Measurements from ENCODE around the gene ATXN7L1.

The ATXN7L1 gene

DNA sequence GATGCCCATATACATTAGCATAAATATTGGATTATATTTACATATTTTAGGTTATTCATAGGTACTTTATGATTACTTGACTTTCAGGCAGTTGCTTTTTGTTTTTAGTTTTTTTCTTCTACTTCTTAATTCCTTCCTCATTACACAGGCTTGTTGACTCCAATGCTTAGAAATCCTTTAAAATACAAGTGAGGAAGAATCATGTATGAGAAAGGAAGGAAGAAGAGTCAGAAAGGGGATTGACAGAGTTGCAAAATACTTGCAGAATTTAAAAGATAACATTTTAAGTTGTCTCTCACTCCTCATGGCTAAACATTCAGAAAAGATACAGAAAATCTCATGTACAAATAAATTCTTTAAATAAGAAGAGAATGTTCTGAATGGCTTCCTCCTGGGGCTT lies 61.9 kb downstream of the ATXN7L1 start:
- TF ChIP-seq, protein P1, sequence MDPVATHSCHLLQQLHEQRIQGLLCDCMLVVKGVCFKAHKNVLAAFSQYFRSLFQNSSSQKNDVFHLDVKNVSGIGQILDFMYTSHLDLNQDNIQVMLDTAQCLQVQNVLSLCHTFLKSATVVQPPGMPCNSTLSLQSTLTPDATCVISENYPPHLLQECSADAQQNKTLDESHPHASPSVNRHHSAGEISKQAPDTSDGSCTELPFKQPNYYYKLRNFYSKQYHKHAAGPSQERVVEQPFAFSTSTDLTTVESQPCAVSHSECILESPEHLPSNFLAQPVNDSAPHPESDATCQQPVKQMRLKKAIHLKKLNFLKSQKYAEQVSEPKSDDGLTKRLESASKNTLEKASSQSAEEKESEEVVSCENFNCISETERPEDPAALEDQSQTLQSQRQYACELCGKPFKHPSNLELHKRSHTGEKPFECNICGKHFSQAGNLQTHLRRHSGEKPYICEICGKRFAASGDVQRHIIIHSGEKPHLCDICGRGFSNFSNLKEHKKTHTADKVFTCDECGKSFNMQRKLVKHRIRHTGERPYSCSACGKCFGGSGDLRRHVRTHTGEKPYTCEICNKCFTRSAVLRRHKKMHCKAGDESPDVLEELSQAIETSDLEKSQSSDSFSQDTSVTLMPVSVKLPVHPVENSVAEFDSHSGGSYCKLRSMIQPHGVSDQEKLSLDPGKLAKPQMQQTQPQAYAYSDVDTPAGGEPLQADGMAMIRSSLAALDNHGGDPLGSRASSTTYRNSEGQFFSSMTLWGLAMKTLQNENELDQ (tag by site-specific recombination; IDR thresholded peaks at IDR 0.05; ENCODE audit: low read depth) = no peak
- no peak for TF ChIP-seq ZNF621 (tag by site-specific recombination; IDR thresholded peaks at IDR 0.05)
- TF ChIP-seq, protein P2, sequence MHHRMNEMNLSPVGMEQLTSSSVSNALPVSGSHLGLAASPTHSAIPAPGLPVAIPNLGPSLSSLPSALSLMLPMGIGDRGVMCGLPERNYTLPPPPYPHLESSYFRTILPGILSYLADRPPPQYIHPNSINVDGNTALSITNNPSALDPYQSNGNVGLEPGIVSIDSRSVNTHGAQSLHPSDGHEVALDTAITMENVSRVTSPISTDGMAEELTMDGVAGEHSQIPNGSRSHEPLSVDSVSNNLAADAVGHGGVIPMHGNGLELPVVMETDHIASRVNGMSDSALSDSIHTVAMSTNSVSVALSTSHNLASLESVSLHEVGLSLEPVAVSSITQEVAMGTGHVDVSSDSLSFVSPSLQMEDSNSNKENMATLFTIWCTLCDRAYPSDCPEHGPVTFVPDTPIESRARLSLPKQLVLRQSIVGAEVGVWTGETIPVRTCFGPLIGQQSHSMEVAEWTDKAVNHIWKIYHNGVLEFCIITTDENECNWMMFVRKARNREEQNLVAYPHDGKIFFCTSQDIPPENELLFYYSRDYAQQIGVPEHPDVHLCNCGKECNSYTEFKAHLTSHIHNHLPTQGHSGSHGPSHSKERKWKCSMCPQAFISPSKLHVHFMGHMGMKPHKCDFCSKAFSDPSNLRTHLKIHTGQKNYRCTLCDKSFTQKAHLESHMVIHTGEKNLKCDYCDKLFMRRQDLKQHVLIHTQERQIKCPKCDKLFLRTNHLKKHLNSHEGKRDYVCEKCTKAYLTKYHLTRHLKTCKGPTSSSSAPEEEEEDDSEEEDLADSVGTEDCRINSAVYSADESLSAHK (tag by site-specific recombination; IDR thresholded peaks at IDR 0.05) = no peak
- no peak for TF ChIP-seq ZNF239 (tag by site-specific recombination; IDR thresholded peaks at IDR 0.05)
- TF ChIP-seq, protein P3, sequence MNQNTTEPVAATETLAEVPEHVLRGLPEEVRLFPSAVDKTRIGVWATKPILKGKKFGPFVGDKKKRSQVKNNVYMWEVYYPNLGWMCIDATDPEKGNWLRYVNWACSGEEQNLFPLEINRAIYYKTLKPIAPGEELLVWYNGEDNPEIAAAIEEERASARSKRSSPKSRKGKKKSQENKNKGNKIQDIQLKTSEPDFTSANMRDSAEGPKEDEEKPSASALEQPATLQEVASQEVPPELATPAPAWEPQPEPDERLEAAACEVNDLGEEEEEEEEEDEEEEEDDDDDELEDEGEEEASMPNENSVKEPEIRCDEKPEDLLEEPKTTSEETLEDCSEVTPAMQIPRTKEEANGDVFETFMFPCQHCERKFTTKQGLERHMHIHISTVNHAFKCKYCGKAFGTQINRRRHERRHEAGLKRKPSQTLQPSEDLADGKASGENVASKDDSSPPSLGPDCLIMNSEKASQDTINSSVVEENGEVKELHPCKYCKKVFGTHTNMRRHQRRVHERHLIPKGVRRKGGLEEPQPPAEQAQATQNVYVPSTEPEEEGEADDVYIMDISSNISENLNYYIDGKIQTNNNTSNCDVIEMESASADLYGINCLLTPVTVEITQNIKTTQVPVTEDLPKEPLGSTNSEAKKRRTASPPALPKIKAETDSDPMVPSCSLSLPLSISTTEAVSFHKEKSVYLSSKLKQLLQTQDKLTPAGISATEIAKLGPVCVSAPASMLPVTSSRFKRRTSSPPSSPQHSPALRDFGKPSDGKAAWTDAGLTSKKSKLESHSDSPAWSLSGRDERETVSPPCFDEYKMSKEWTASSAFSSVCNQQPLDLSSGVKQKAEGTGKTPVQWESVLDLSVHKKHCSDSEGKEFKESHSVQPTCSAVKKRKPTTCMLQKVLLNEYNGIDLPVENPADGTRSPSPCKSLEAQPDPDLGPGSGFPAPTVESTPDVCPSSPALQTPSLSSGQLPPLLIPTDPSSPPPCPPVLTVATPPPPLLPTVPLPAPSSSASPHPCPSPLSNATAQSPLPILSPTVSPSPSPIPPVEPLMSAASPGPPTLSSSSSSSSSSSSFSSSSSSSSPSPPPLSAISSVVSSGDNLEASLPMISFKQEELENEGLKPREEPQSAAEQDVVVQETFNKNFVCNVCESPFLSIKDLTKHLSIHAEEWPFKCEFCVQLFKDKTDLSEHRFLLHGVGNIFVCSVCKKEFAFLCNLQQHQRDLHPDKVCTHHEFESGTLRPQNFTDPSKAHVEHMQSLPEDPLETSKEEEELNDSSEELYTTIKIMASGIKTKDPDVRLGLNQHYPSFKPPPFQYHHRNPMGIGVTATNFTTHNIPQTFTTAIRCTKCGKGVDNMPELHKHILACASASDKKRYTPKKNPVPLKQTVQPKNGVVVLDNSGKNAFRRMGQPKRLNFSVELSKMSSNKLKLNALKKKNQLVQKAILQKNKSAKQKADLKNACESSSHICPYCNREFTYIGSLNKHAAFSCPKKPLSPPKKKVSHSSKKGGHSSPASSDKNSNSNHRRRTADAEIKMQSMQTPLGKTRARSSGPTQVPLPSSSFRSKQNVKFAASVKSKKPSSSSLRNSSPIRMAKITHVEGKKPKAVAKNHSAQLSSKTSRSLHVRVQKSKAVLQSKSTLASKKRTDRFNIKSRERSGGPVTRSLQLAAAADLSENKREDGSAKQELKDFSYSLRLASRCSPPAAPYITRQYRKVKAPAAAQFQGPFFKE (tag by site-specific recombination; IDR thresholded peaks at IDR 0.05; ENCODE audit: borderline replicate concordance) = no peak
- no peak for TF ChIP-seq ZNF132 (tag by site-specific recombination; IDR thresholded peaks at IDR 0.05; ENCODE audit: borderline replicate concordance)
- TF ChIP-seq KLF8 (tag by site-specific recombination; IDR thresholded peaks at IDR 0.05) = no peak
- TF ChIP-seq, protein P4, sequence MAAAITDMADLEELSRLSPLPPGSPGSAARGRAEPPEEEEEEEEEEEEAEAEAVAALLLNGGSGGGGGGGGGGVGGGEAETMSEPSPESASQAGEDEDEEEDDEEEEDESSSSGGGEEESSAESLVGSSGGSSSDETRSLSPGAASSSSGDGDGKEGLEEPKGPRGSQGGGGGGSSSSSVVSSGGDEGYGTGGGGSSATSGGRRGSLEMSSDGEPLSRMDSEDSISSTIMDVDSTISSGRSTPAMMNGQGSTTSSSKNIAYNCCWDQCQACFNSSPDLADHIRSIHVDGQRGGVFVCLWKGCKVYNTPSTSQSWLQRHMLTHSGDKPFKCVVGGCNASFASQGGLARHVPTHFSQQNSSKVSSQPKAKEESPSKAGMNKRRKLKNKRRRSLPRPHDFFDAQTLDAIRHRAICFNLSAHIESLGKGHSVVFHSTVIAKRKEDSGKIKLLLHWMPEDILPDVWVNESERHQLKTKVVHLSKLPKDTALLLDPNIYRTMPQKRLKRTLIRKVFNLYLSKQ (tag by site-specific recombination; IDR thresholded peaks at IDR 0.05; ENCODE audit: borderline replicate concordance) = no peak
- TF ChIP-seq ZNF391 (tag by site-specific recombination; IDR thresholded peaks at IDR 0.05; ENCODE audit: borderline replicate concordance, low read depth) = no peak
- TF ChIP-seq KLF16 (tag by site-specific recombination; IDR thresholded peaks at IDR 0.05) = no peak
- no peak for TF ChIP-seq ZNF660 (tag by site-specific recombination; IDR thresholded peaks at IDR 0.05)
- no peak for TF ChIP-seq ZNF571 (tag by site-specific recombination; IDR thresholded peaks at IDR 0.05)
- TF ChIP-seq SETDB1 (IDR thresholded peaks at IDR 0.05; ENCODE audit: insufficient read length, low read length) = no peak
- no peak for TF ChIP-seq ZNF214 (tag by site-specific recombination; IDR thresholded peaks at IDR 0.05; ENCODE audit: borderline replicate concordance)
- no peak for TF ChIP-seq KLF1 (tag by site-specific recombination; IDR thresholded peaks at IDR 0.05)
- CTCF ChIA-PET = interaction anchor here (1.2 kb wide), 1 partner anchor 16 kb away, joined by 4 read pairs; no protein-coding TSS in a partner anchor
- Histone ChIP-seq H3K9me3 (ENCODE audit: control insufficient read depth, insufficient read depth, low read depth, low read length) (no peaks in the 10 kb centered on the region), H3K4me1 (ENCODE audit: control insufficient read depth, insufficient read depth, low read length) (no peaks in the 10 kb centered on the region), H3K27ac (ENCODE audit: extremely low read depth, low read depth, low read length) (no peak overlapping the region), H3K36me3 (ENCODE audit: control insufficient read depth in 2 of 2, insufficient read depth in 1 of 2, low read length in 2 of 2) (no peaks in the 10 kb centered on the region), H3K4me3 (ENCODE audit: low read depth, low read length) (no peak overlapping the region)
- POLR2A ChIA-PET = no interaction called here

Measured in HEK293 (cell line).